Bone marrow (tissue), 2 donors: ENCODE results near the gene KCNMA1.

ENCODE experiments used
- DNase-seq, 2 donors: peaks; one replicate each; lab custom pipeline; 2025; lab: John Stamatoyannopoulos, UW

Gene KCNMA1

DNA sequence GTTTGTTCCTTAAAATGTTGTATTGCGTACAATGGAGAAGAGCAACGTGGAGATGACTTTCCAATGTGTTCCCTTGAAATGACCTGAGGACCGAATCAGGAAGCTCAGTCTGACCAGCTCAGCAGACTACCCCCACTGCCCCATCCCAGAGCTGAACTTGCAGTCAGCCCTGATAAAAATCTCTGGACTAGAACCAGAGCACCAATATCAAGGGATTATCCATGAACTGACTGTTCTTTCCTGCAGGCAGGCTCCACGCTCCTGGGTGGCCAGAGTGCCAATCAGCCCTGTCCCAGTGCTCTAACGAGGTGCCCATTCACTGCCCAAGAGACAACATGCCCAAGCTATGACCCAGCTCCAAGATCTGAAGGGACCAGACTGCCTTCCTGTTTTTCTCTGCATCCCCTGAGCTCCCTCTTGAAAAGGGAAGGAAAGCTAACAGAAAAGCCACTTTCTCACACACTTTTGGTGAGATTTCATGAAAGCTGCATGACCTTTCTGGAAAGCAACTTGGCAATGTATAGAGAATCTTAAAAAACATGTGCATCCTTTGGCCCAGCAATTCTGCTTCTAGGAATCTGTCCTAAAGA is 130.2 kb downstream of the KCNMA1 start:
- DNase-seq: no peak

GRCh38 chr10:77506517-77507200 is 130.9 kb downstream of the KCNMA1 start:
- no peak for DNase-seq

DNA sequence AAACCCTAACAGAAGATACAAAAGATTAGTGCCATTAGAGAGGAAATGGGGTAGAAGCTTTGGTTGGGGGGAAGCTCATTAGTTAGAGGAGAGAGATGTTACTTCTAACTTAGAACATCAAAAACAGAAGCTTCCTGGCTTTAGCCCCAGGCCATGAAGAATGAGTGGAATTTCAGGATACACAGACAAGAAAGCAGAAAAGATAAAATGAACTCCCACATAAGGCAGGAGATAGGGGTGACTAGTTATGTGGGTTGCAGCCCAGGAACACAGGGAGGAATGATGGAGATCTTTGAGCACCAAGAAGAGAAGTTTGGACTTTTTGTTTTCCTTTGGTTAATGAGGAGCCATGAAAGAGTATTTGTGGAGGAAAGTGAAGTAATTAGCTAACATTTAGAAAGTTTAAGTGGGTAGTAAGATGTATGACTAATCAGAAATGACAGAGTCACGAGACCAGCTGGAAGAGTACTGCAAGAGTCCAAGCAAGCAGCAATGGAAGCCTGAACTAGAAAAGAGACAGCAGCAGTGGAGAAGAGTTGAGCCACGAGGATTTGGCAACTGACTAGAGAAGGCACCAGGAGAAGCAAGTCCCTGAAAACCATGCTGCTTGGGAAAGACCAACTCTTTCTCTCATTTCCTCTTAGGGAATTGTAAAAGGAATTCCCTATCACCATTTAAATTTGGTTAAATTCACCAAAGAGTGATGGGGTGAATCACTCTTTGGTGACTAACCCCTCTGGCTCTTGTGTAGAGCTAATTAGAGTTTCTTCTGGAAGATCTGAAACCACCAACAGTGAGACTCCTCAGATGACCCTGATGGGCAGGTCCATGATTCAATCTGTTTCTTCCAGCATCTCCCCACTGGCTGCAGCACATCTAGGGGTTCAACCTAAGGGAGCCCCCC is 131.9 kb downstream of the KCNMA1 start:
- DNase-seq: no peak

- no peak for DNase-seq
These were observed 132.7 kb downstream of the KCNMA1 start for GRCh38 chr10:77504873-77505257.

DNA sequence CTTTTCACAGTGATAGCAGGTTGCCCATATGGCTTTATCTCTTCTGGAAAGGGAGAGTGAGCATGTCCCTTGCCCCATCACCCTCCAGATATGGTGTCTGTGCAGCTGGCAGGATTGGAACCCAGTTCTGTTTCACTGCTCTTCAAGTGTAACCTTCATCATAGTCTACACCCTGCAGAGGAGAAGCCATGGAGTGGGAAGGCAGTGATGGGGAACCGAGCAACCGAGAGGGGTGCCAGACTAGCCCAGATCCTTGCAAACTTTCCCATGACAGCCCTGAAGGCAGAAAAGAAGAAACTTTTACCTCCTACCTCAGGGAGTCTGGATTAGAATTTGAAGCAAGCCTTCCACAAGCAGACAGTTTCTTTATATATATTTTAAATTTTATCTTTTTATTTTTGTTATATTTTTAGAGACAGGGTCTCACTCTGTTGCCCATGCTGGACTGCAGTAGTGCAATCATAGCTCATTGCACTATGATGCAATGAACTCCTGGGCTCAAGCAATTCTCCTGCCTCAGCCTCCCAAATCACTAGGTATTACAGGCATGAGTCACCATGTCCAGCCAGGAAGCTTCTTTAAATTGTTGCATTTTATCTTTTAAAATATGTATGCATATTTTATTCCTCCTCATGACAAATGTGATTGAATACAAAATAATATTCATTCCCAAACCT is 133.3 kb downstream of the KCNMA1 start:
- no peak for DNase-seq

DNA sequence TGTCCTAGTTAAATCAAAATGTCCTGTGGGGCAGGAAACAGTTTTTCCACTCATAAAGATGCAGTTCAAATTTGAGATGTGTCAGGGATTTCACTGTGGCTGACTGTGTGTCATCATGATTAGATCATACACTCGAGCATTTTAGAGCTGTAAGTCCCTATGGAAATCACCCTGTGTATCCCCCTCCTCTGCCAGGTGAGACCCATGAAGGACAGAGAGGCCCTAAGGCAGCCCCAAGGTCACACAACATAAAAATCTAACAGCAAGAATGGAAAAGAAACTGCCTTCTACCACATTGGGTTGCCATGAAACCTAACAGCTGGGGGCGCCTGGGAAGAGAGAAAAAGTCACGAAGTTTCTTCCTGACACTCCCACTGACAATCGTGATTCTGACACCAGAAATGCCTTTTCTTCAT is 135.8 kb downstream of the KCNMA1 start:
- no peak for DNase-seq

- no peak for DNase-seq
These were observed 136.3 kb downstream of the KCNMA1 start for GRCh38 chr10:77501152-77501845.

DNA sequence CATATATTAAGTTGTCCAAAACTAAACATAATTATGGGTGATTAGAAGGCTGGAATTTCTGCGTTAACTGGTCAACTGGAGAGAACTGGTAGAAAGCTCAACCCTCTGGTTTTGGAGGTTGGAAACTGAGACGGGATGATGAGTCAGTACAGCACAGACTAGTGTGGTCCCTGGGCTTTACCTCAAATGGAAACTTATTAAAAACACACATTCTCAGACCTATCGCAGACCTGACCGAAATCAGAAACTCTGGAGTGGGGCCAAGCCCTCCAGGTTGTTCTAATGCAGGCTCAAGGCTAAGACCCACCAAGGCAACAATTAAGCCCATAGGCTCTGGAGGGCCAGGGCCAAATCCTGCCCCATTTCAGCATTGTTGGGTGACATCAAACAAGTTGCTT is 136.9 kb downstream of the KCNMA1 start:
- DNase-seq: no peak

DNA sequence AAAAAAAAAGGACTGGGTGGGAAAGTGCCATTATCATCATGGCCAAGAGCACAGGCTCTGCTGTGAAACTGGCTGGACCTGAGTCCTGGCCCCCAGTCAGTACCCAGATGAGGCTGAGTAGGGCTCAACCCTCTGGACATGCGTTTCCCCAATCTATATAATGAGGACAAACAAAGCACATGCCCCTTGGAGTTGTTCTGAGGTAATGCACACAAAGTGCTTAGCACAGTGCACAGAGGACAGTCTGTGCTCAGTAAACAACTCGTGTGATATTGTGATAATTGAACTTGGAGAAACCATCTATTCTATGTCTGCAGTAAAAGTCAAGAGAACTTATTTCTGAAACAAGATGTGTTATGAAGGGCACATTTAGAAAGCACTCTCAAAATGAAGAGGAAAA is 138.8 kb downstream of the KCNMA1 start:
- DNase-seq: no peak

DNA sequence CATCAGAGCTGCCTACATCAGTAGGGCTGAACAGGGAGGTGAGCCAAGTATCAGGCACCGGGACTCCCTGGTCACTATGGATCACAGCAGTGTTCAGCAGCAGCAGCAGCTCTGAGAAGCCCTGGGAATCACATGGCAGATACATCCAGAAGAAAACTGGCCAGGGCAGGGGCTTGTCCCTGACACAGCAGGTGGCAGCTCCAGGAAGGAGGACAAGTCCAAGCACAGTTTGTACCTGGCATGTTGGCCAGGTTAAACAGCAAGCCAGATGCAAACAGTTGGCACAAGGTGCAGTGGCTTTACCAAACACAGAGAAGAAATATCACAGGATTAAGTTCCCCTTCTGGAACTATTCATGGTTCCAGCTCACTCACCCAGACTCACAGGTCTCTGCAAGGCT is 139.4 kb downstream of the KCNMA1 start:
- DNase-seq: no peak

- DNase-seq: no peak
These were observed 139.9 kb downstream of the KCNMA1 start for GRCh38 chr10:77497748-77498147.

GRCh38 chr10:77496941-77497420 is 140.6 kb downstream of the KCNMA1 start:
- DNase-seq: no peak

- DNase-seq: no peak
These were observed 142.7 kb downstream of the KCNMA1 start for GRCh38 chr10:77494756-77495541.

DNA sequence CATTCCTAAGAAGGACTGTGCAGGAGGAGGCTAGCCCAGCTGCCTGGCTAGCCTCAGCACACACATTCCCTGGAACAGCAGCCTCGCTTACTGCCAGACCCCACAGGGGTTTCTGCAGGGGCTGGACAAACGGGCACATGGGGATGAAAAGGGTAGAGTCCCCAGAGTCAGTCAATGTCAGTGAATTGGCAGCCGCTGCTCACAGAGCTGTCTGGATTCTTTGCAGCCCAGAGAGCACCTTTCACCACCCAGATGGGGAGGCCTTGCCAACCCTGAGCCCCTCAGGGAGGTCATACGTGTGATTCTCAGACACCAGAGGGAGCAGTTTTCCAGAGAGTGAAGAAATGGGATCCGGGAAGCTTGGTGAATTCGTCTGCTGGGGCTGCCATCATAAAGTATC is 143.3 kb downstream of the KCNMA1 start:
- DNase-seq: no peak

- no peak for DNase-seq
These were observed 143.8 kb downstream of the KCNMA1 start for GRCh38 chr10:77493851-77494261.

DNA sequence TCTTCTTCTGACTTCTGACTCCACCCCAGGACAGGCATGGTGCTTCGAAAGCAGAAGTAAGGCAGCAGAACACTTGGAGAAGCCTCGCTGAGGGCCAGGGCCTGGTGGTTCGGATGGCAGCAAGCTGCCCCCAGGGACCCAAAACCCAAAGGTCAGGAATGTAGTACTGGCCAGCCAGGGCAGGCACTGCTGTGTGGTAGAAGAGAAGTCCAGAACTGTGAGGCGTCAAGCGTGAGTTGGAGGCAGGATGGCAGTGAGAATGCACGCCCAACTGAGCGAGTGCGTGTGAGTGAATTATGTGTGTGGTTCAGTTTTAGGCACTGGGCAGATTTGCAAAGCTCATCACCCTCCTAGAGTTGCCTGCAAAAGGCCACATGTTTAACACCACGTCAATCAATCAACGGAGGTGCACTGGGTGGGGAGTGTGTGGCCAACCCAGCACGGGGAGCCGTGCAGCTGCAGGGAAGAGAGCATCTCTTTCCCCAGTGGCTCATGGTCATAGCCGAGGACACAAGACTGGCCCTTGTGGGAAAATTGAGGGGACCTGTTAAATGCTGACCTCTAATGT is 144.3 kb downstream of the KCNMA1 start:
- no peak for DNase-seq

GRCh38 chr10:77492368-77492994 is 145.1 kb downstream of the KCNMA1 start:
- DNase-seq: no peak

DNA sequence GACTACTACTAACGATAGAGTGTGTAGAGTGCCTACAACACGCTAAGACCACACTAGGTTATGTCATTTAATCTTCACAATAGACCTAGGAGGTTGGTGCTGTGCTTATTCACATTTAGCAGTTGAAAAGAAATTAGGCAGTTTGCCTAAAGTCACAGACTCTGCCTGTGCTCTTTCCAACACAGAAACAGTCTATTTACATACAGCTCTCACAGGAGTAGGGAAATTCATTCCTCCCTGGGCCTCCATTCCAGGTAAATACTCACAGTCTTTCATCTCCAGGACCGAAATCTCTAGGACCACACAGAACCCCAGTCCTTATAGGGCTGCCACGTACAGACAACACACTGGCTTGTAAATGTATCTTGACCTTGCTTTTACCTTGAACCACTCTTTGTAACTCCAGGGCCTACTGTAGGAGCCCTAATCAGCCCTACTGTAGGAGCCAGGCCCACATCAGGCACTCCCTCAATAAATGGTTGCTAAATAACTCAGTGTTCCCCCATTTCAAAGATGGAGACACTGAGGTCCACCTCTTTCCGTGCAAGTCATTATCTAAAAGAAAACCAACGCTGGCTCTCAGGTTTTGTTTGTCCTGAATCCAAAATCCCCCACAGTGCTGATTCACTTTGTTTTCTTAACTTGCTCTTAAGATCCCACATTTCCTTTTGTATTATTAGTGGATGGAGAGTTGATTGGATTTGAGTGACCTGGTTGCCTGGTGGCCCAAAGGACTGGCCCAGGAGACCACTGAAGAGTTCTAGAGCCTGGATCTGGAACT is 146.9 kb downstream of the KCNMA1 start:
- DNase-seq: no peak

GRCh38 chr10:77486517-77486916 is 151.1 kb downstream of the KCNMA1 start:
- no peak for DNase-seq
